ENCODE data around the gene RAB24.

GRCh38 chr5:177301503-177302165 lies 1.9 kb downstream of the RAB24 start:
- TF ChIP-seq, protein P1, sequence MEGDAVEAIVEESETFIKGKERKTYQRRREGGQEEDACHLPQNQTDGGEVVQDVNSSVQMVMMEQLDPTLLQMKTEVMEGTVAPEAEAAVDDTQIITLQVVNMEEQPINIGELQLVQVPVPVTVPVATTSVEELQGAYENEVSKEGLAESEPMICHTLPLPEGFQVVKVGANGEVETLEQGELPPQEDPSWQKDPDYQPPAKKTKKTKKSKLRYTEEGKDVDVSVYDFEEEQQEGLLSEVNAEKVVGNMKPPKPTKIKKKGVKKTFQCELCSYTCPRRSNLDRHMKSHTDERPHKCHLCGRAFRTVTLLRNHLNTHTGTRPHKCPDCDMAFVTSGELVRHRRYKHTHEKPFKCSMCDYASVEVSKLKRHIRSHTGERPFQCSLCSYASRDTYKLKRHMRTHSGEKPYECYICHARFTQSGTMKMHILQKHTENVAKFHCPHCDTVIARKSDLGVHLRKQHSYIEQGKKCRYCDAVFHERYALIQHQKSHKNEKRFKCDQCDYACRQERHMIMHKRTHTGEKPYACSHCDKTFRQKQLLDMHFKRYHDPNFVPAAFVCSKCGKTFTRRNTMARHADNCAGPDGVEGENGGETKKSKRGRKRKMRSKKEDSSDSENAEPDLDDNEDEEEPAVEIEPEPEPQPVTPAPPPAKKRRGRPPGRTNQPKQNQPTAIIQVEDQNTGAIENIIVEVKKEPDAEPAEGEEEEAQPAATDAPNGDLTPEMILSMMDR (IDR thresholded peaks at IDR 0.05; ENCODE audit: insufficient read depth, low read length): no peak
- TF ChIP-seq GABPA (IDR thresholded peaks at IDR 0.05; ENCODE audit: low read depth): no peak
- no peak for TF ChIP-seq POLR2AphosphoS5 (IDR thresholded peaks at IDR 0.05; ENCODE audit: low read depth)

Measured in HL-60 (cell line).